Sigmoid colon (tissue), 7 donors: Measurements from ENCODE around the gene GOLGA8S. TPM values are rescaled to one million over a fixed set of nuclear protein-coding genes. Genes with fewer than 3 reads are reported as not detected.
"Not testable (repeated sequence)": the region's sequence is repeated elsewhere in the genome, so short reads cannot be mapped to it uniquely, and the experiment has no call there.

ENCODE experiments used
- DNase-seq: peaks from one replicate; pipeline ENCODE4 v3.0.0-alpha.2; 2019
- H3K27ac ChIP-seq, 4 donors: fragments of 200-600 bp; sonication (generic); one replicate each; pipeline ENCODE4 v1.5.1; 2016 to 2019; ENCODE audit warnings: mild to moderate bottlenecking in 1 of 4
- H3K27me3 ChIP-seq, 3 donors: fragments of 200-600 bp; sonication (generic); one replicate each; pipeline ENCODE4 v1.5.1; 2019; ENCODE audit warnings: mild to moderate bottlenecking in 1 of 3
- H3K36me3 ChIP-seq, 4 donors: fragments of 200-600 bp; sonication (generic); one replicate each; pipeline ENCODE4 v1.5.1; 2016 to 2019
- H3K4me1 ChIP-seq, 4 donors: fragments of 200-600 bp; sonication (generic); one replicate each; pipeline ENCODE4 v1.5.1; 2017 to 2019
- H3K4me3 ChIP-seq, 4 donors: fragments of 200-600 bp; sonication (generic); one replicate each; pipeline ENCODE4 v1.5.1; 2017 to 2019; ENCODE audit warnings: mild to moderate bottlenecking in 2 of 4, moderate library complexity in 1 of 4
- H3K9me3 ChIP-seq, 4 donors: fragments of 200-600 bp in 3 of 4; sonication (generic) in 3 of 4; one replicate each; pipeline versions ENCODE4 v1.5.1 to v1.6.1; 2013 to 2019
- CTCF ChIP-seq, 4 experiments: fragments of 450-650 bp in 3 of 4; fragments of 200-600 bp in 1 of 4; IDR thresholded peaks; one replicate each; pipeline ENCODE4 v1.5.1; 2016 to 2019; ENCODE audit warnings: antibody characterized with exemption in 4 of 4, mild to moderate bottlenecking in 3 of 4, moderate library complexity in 2 of 4
- EP300 ChIP-seq, 4 donors: sonication (generic); formaldehyde crosslinking; IDR thresholded peaks; one replicate each; pipeline ENCODE4 v1.6.1; 2017; ENCODE audit warnings: antibody characterized with exemption in 4 of 4
- POLR2A ChIP-seq, 2 donors: fragments of 450-650 bp; IDR thresholded peaks; one replicate each; pipeline ENCODE4 v1.6.1; 2016; ENCODE audit warnings: antibody characterized with exemption in 2 of 2, mild to moderate bottlenecking in 2 of 2, moderate library complexity in 2 of 2
- POLR2AphosphoS5 ChIP-seq, 4 donors: sonication (generic); formaldehyde crosslinking; IDR thresholded peaks; one replicate each; pipeline ENCODE4 v1.6.1; 2017; ENCODE audit warnings: antibody characterized with exemption in 4 of 4
- WGBS, 2 donors: extraction: QIAGEN DNeasy Blood & Tissue Kit; methylation state at CpG; one replicate each; pipeline ENCODE4 v1.1.7; 2013; 5-methylcytosine and 5-hydroxymethylcytosine counted together
- intact Hi-C: fragments of 100-400 bp; cut with DNase I; formaldehyde crosslinking; loops from one replicate; pipeline ENCODE4 v1.15.1; 2023
- polyA plus RNA-seq, 3 donors: library from polyadenylated mRNA; stranded (reverse); fragments of 200-250 nt; gene quantifications; one replicate each; pipeline ENCODE4 v1.2.3, GENCODE V29; 2013
- small RNA-seq, 3 donors: library from RNA; depleted of rRNA; stranded (forward); fragments of <200 nt; gene quantifications; one replicate each; pipeline ENCODE3, GENCODE V24; 2016
- total RNA-seq, 4 donors: library from RNA; depleted of rRNA; stranded (reverse); fragments of >200 nt; gene quantifications; one replicate each; pipeline ENCODE4 v1.1.0, GENCODE V29; 2016
- donor health status: healthy with polysubstance abuse.
- donor health status: Bipolar disorder and iron deficiency.
- donor health status: healthy.

Gene GOLGA8S
- total and polyA plus RNA-seq, 7 donors: 0.03 to 0.55 (median 0.34) TPM; not detected in 3

GRCh38 chr15:23403550-23403949 lies 49.0 kb downstream of the GOLGA8S start:
- intact Hi-C loops: no loop called here
- no peak for DNase-seq

GRCh38 chr15:23411841-23412240 lies 57.3 kb downstream of the GOLGA8S start:
- peak; percentile 40 for DNase-seq
- H3K4me1 ChIP-seq: no peaks in the 10 kb centered on the region
- H3K27ac ChIP-seq: no peak overlapping the region
- no peaks in the 10 kb centered on the region for H3K36me3 ChIP-seq
- 87 to 88% methylated on average over 10 of the region's 10 CpGs for WGBS, 2 donors
- no peak overlapping the region for H3K4me3 ChIP-seq
- H3K27me3 ChIP-seq: no peaks in the 10 kb centered on the region
- no peak for TF ChIP-seq CTCF (IDR thresholded peaks at IDR 0.05)
- TF ChIP-seq EP300 (IDR thresholded peaks at IDR 0.05): no peak
- TF ChIP-seq POLR2AphosphoS5 (IDR thresholded peaks at IDR 0.05): no peak
- TF ChIP-seq POLR2A (IDR thresholded peaks at IDR 0.05): no peak
- H3K9me3 ChIP-seq: no peaks in the 10 kb centered on the region
- intact Hi-C loops: no loop called here

More at GRCh38 chr15:23403550-23403949, 49.0 kb downstream of the GOLGA8S start:
- TF ChIP-seq POLR2AphosphoS5 (IDR thresholded peaks at IDR 0.05): peak in 1 of 4 donors; percentile 40
- TF ChIP-seq POLR2A (IDR thresholded peaks at IDR 0.05): no peak
- TF ChIP-seq EP300 (IDR thresholded peaks at IDR 0.05): no peak
- H3K27ac ChIP-seq: no peak overlapping the region
- H3K27me3 ChIP-seq: no peaks in the 10 kb centered on the region
- no peak overlapping the region for H3K4me3 ChIP-seq
- no peaks in the 10 kb centered on the region for H3K36me3 ChIP-seq
- H3K9me3 ChIP-seq: no peaks in the 10 kb centered on the region
- 69 to 74% methylated on average over 4 of the region's 4 CpGs for WGBS, 2 donors
- no peaks in the 10 kb centered on the region for H3K4me1 ChIP-seq

GRCh38 chr15:23412881-23413600 lies 58.5 kb downstream of the GOLGA8S start:
- 80 to 85% methylated on average over 5 of the region's 5 CpGs for WGBS, 2 donors
- H3K27me3 ChIP-seq, H3K4me1 ChIP-seq, H3K36me3 ChIP-seq, H3K27ac ChIP-seq, intact Hi-C loops, H3K4me3 ChIP-seq, DNase-seq, H3K9me3 ChIP-seq: not testable (repeated sequence)

Small RNAs within 50 kb of the gene (small RNA-seq; reads per million reads assigned to genes)
- gene RN7SL536P: 0 reads per million in 3 donors

Other genes starting within 250 kb of the GOLGA8S start
- gene GOLGA6L1, start 217.9 kb upstream of the GOLGA8S start, total RNA-seq: not detected
- not detected for gene GOLGA6L1, start 217.9 kb upstream of the GOLGA8S start, polyA plus RNA-seq
- not detected for gene GOLGA6L26, start 20.6 kb upstream of the GOLGA8S start, total RNA-seq
- gene GOLGA6L26, start 20.6 kb upstream of the GOLGA8S start, polyA plus RNA-seq: under 1 TPM in 1 of 3 donors, not detected in 2; 0.60 TPM
- under 1 TPM in 1 of 4 donors, not detected in 3; 0.14 TPM for gene GOLGA6L2, start 92.5 kb downstream of the GOLGA8S start, total RNA-seq
- not detected for gene GOLGA6L2, start 92.5 kb downstream of the GOLGA8S start, polyA plus RNA-seq
- 1 to 10 TPM in 2 of 4 donors, under 1 TPM in 2; 0.27 to 2.1 (median 0.94) TPM for gene MKRN3, start 210.9 kb downstream of the GOLGA8S start, total RNA-seq
- 1 to 10 TPM in 1 of 3 donors, not detected in 2; 1.1 TPM for gene MKRN3, start 210.9 kb downstream of the GOLGA8S start, polyA plus RNA-seq